ENCODE results near the gene GJA3.

- TF ChIP-seq CTCF (conservative IDR thresholded peaks at IDR 0.05; ENCODE audit: low read length) (peak; percentile 71), EZH2phosphoT487 (IDR thresholded peaks at IDR 0.05; ENCODE audit: borderline replicate concordance, low read depth, low read length) (no peak)
Measured at GRCh38 chr13:20197361-20197834, 36.5 kb upstream of the GJA3 start.
